ENCODE data around the gene NUTM2D.
"Not testable (repeated sequence)": the region's sequence is repeated elsewhere in the genome, so short reads cannot be mapped to it uniquely, and the experiment has no call there.

GRCh38 chr10:87355110-87355509 lies 2.4 kb upstream of the NUTM2D start:
- TF ChIP-seq EZH2 (IDR thresholded peaks at IDR 0.05; ENCODE audit: insufficient read depth, poor library complexity, severe bottlenecking); EZH2phosphoT487 (IDR thresholded peaks at IDR 0.05; ENCODE audit: insufficient read depth, low read depth): not testable (repeated sequence)

All from GM23248 (cell line).